Globus pallidus (tissue), 1 donor: ENCODE measurements around the gene SHD.
A peak's percentile ranks its signal among the peaks of the same experiment; 100 is the strongest.
"Not testable (repeated sequence)": the region's sequence is repeated elsewhere in the genome, so short reads cannot be mapped to it uniquely, and the experiment has no call there.

ENCODE experiments used
- DNase-seq: peaks from one replicate; pipeline ENCODE4 v3.0.0-alpha.2; 2015; ENCODE audit warnings: low spot score

Gene SHD

GRCh38 chr19:4327252-4327876 is 48.3 kb downstream of the SHD start:
- DNase-seq: peak; percentile 12

DNA sequence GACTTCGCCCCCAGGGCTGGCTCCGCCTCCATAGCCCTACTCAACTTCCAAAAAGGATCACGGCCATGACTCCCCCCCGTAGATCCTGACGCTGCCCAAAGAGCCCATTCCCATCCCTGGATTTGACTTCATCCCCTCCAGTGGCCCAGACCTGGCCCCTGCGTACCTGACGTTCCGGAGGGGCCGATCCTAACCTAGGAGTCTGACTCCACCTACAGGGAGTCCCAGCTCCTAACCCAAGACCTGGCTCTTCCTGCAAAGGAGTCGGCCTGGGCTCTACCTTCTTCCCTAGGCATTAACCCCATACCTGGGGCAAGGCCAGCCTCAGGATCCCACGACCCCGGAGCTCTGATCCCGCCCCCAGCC is 48.8 kb downstream of the SHD start:
- no peak for DNase-seq

DNA sequence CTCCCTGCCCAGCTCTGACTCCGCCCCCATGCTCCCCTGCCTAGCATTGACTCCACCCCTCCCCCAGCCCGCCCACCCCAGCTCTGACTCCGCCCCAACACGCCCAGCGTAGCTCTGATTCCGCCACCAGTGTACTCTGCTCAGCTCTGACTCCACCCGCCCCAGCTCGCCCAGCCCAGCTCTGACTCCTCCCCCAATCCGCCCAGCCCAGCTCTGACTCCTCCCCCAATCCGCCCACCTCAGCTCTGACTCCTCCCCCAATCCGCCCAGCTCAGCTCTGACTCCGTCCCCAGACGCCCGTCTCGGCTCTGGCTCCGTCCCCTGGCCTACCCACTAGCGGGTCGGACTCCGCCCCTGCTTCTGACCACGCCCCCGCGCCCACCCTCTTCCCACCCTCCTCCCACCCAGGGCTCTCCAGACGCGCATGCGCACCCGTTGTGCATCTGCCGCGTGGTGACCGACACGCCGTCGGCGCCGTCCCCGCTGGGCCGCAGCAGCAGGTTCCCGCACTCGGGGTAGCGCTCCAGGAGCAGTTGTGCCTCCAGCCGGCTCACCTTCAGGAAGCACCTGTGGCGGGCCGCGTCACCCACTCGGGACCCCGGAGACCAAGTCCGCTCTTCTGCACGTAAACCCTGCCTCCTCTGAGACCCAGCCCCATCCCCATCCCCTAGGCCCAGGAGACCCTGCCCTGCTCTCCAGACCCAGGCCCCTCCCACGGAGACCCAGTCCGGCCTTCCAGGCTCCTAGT is 49.4 kb downstream of the SHD start:
- peak; percentile 85 for DNase-seq

DNA sequence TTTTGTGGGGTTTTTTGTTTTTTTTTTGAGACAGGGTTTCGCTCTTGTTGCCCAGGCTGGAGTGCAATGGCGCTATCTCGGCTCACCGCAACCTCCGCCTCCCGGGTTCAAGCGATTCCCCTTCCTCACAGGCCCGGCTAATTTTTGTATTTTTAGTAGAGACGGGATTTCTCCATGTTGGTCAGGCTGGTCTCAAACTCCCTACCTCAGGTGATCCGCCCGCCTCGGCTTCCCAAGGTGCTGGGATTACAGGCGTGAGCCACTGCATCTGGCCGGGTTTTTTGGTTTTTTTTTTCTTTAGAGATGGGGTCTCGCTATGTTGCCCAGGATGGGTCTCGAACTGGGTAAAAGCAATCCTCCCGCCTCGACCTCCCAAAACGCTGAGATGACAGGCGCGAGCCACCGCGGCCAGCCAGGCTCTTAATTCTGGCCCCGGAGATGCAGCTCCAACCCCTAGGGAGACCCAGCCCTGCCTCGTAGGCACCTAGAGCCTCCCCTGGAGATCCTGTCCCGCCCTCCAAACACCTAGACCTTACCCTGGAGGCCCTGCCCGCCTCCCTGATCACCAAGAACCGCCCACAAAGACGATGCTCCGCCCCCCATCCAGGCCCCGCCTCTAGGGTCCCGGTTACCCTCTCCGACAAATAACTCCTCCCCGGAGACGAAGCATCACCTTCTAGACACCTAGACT is 50.1 kb downstream of the SHD start:
- DNase-seq: not testable (repeated sequence)

GRCh38 chr19:4329858-4330257 is 50.8 kb downstream of the SHD start:
- no peak for DNase-seq

- DNase-seq: no peak
These were observed 56.0 kb downstream of the SHD start for GRCh38 chr19:4334929-4335570.

GRCh38 chr19:4337906-4338440 is 58.9 kb downstream of the SHD start:
- DNase-seq: no peak

DNA sequence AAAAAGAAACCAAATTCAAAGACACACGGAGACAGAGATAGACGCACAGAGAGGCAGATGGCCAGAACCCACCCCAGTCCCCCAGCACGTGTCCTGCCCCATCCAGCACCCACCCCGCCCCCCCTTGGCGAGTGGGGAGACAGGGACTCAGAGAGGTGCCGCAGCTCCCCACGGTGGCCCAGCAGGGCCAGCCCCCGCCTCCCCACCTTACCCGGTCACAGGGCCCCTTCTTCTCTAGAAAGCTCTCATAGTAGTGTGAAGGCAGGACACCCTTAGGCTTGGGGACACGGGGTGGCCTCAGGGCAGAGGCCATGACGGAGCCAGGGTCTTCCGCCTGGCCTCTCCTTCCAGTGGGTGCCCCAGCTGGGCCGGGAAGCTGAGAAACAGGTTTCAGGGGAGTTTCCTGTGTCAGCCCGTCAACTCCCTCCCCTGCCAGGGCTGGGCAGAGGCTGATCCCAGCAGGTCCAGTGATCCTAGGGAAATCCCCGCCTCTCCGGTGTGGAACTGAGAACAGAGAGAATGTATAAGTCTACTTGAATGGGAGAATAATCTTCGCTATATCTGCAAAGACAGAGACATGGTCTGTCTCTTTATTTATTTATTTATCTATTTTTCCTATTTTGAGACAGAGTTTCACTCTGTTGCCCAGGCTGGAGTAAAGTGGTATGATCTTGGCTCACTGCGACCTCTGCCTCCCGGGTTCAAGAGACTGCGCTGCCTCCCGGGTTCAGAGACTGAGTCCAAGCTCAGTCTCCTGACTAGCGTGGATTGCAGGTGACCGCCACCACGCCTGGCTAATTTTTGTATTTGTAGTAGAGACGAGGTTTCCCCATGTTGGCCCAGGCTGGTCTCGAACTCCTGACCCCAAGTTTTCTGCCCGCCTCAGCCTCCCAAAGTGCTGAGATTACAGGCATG is 59.6 kb downstream of the SHD start, which contains the start of gene STAP2:
Gene STAP2 (minus strand): TSS at position 387 of the 915 bp plus-strand sequence. CDS start 74 bp downstream, at position 313.
- no peak for DNase-seq
